ENCODE results near the gene SFT2D2.
"Not testable (repeated sequence)": the region's sequence is repeated elsewhere in the genome, so short reads cannot be mapped to it uniquely, and the experiment has no call there.

The SFT2D2 gene

GRCh38 chr1:168187177-168187576 is 38.6 kb upstream of the SFT2D2 start:
- TF ChIP-seq, protein P1, sequence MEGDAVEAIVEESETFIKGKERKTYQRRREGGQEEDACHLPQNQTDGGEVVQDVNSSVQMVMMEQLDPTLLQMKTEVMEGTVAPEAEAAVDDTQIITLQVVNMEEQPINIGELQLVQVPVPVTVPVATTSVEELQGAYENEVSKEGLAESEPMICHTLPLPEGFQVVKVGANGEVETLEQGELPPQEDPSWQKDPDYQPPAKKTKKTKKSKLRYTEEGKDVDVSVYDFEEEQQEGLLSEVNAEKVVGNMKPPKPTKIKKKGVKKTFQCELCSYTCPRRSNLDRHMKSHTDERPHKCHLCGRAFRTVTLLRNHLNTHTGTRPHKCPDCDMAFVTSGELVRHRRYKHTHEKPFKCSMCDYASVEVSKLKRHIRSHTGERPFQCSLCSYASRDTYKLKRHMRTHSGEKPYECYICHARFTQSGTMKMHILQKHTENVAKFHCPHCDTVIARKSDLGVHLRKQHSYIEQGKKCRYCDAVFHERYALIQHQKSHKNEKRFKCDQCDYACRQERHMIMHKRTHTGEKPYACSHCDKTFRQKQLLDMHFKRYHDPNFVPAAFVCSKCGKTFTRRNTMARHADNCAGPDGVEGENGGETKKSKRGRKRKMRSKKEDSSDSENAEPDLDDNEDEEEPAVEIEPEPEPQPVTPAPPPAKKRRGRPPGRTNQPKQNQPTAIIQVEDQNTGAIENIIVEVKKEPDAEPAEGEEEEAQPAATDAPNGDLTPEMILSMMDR (IDR thresholded peaks at IDR 0.05; ENCODE audit: low read length, missing control alignments), result no peak
- no peak for DNase-seq (ENCODE audit: low read depth)
- H3K4me3 ChIP-seq (replicated peaks; ENCODE audit: low read depth, low read length), result no peak overlapping the region

DNA sequence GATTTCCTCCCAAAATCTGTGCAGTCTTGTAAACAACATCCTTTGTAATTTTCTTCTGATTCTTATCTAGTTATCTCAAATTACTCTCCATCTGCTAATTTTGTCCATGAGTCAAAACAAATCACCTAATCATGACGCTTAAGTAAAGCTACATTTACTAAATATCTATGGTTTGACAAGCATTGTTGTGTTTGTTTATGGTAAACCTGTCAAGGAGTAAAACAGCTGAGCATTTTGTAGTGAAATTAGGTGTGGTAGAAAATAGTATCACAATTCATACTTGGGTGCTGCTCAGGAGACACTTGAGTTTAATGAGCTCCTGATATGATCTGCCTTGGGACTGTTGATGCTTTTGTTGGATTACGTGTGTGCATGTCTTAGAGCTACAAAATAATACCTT is 35.4 kb upstream of the SFT2D2 start:
- TF ChIP-seq, protein P1 (IDR thresholded peaks at IDR 0.05; ENCODE audit: low read length, missing control alignments), result no peak
- no peak for DNase-seq (ENCODE audit: low read depth)
- no peak overlapping the region for H3K4me3 ChIP-seq (replicated peaks; ENCODE audit: low read depth, low read length)

- DNase-seq (ENCODE audit: low read depth), result no peak
- H3K4me3 ChIP-seq (replicated peaks; ENCODE audit: low read depth, low read length), result no peak overlapping the region
- TF ChIP-seq, protein P1 (IDR thresholded peaks at IDR 0.05; ENCODE audit: low read length, missing control alignments), result no peak
These were observed 30.3 kb upstream of the SFT2D2 start for GRCh38 chr1:168195199-168196135.

DNA sequence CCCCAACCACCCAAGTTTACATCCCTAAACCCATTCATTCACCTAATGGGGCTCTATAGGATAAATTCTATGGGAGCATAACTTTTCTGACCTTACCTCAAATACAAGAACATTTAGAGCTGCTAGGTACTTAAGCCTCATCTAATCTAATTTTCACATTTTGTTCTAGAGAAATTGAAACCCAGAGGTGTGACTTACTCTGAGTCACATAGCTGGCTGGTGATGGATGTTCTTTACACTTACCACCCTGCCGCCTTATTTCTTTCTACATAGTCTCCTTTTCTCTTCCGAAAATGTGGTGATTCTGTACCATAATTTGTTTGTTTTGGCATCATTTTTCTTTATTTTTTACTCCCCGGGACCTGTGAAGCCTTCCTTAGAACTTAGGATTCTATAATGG is 26.7 kb upstream of the SFT2D2 start:
- TF ChIP-seq, protein P1 (IDR thresholded peaks at IDR 0.05; ENCODE audit: low read length, missing control alignments), result no peak
- DNase-seq (ENCODE audit: low read depth), result no peak
- H3K4me3 ChIP-seq (replicated peaks; ENCODE audit: low read depth, low read length), result no peak overlapping the region

DNA sequence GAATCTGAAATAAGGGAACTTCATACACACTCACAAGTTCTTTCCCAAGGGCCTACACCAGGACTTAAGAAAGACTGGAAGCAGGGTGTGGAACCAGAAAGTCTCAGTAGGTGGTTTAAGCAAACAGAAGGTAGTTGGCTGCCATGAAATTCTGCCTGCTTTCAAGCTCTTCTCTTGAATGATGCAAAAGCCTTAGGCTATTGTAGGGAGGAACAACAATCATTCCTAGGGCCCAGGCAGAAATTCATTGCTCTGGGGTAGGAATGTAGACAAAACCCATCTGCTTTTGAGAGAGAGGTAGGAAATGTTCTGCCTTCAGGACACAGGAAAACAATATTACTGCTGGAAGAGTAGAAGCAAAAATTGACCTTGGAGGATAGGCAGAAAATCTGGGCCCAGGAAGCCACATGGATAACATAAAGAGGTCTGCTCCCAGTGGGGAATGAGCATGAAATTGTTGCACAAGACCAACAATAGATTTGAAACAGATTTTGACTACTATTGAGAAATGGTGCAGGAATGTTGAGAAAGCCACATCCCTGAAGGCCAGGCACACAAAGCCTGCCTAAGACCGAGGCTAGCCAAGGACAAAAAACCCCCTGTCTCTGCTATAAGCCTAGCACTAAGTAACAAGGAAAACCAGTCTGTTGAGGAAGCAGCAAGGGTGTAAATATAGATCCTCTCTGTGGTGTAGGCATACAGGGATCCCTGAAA is 22.7 kb upstream of the SFT2D2 start:
- no peak overlapping the region for H3K4me3 ChIP-seq (replicated peaks; ENCODE audit: low read depth, low read length)
- peak; percentile 97 for DNase-seq (ENCODE audit: low read depth)
- TF ChIP-seq, protein P1 (IDR thresholded peaks at IDR 0.05; ENCODE audit: low read length, missing control alignments), result no peak

- no peak for DNase-seq (ENCODE audit: low read depth)
- H3K4me3 ChIP-seq (replicated peaks; ENCODE audit: low read depth, low read length), result no peak overlapping the region
- TF ChIP-seq, protein P1 (IDR thresholded peaks at IDR 0.05; ENCODE audit: low read length, missing control alignments), result no peak
These were observed 19.7 kb upstream of the SFT2D2 start for GRCh38 chr1:168206111-168206510.

DNA sequence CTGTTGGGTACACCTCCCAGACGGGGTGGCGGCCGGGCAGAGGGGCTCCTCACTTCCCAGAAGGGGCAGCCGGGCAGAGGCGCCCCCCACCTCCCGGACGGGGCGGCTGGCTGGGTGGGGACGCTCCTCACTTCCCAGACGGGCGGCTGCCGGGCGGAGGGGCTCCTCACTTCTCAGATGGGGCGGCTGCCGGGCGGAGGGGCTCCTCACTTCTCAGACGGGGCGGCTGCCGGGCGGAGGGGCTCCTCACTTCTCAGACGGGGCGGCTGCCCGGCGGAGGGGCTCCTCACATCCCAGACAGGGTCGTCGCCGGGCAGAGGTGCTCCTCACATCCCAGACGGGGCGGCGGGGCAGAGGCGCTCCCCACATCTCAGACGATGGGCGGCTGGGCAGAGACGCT is 18.1 kb upstream of the SFT2D2 start:
- H3K4me3 ChIP-seq (replicated peaks; ENCODE audit: low read depth, low read length); DNase-seq (ENCODE audit: low read depth): not testable (repeated sequence)

Data from fibroblast of pulmonary artery (primary cell).